Suppressor macrophage (primary cell): Measurements from ENCODE around the gene EPS8.
"Not testable (repeated sequence)": the region's sequence is repeated elsewhere in the genome, so short reads cannot be mapped to it uniquely, and the experiment has no call there.

Source experiments
- DNase-seq, 4 experiments: peaks; one replicate each; pipeline ENCODE4 v3.0.0-alpha.2; 2020 to 2022

Gene EPS8

GRCh38 chr12:15756822-15757221, 32.4 kb downstream of the EPS8 start:
- no peak for DNase-seq

- DNase-seq = no peak
These were observed 35.0 kb downstream of the EPS8 start for GRCh38 chr12:15754233-15754632.

DNA sequence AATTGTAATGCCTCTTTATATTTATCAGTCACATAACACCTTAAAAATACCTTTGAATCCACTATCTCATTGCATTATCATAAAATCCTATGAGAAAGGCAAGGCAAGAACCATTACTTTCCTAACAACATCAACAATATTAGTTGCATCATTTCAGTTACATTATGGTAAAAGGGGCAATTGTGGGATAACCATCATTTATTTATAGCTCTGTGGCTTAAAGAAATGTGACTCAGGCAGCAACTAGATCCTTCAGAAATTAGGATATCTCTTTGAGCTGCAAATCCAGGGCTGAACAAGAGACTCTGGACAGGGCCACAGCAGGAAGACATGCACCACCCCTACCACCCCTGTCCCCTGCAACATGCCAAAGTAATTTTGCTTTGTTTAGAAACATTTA, 36.4 kb downstream of the EPS8 start:
- DNase-seq = peak in 1 of 4 experiments; percentile 5

DNA sequence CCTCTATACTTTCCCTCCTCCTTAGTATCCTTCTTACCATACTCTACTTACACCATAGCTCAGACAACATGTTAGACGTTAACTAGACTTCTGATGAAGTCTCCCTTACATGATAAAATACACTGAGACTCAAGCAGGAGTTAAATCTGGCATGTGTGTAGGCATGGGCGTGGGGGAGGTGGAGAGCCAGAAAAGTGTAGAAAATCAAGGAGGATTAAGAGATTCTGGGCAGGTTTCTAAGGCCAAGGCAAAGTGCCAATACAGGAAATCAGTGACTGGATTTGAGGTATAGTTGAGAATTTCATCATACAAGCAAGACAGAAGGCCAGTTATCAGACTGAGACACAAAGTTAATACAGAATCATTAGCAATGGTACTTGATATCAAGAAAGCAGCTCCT, 37.4 kb downstream of the EPS8 start:
- DNase-seq = no peak

DNA sequence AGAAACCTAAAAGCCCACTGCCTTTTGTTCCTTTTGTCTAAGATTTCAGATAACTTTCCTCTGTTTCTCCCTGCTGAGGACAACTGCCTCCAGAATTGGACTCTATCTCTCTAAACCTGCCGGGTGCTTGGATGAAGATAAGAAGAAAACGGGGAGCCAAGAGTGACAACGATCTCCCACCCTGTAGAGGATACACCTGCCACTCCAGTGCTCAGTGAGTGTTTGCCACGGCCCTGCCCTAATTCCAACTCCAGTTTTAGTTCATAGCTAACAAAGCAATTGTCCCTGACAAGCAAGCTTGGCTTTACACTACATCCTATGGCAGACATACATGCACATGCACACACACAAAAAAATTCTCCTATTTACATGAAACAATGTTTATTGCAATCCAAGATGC, 39.3 kb downstream of the EPS8 start:
- no peak for DNase-seq

- not testable (repeated sequence) for DNase-seq
These were observed 47.3 kb downstream of the EPS8 start for GRCh38 chr12:15741870-15742269.

- no peak for DNase-seq
These were observed 48.1 kb downstream of the EPS8 start for GRCh38 chr12:15741082-15741481.

GRCh38 chr12:15740389-15740788, 48.8 kb downstream of the EPS8 start:
- not testable (repeated sequence) for DNase-seq

DNA sequence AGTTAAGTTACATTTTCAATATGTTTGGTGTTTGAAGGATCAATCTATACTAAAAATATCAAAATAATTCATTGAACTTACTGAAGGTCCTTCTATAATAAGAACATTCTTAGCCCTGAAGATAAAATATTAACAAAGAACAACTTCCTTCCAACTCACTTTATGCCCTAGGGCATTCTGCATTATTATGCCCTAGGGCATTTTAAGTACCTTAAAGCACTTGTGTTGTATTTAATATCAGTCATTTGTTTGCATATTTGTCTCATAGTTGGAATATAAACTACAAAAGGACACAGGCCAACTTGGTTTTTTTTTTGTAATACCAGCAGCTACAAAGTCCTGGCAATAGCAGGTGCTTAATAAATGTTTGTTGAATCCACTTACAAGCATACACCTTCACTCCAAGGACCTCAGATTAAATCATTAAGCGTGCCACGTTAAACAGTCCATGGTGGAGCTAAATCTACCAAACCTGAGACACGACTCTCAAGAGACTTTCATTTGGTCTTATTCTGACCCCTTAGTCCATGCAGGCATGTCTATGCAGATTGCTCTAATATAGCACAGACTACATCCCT, 50.7 kb downstream of the EPS8 start:
- no peak for DNase-seq

- DNase-seq = no peak
These were observed 53.2 kb downstream of the EPS8 start for GRCh38 chr12:15735837-15736615.

DNA sequence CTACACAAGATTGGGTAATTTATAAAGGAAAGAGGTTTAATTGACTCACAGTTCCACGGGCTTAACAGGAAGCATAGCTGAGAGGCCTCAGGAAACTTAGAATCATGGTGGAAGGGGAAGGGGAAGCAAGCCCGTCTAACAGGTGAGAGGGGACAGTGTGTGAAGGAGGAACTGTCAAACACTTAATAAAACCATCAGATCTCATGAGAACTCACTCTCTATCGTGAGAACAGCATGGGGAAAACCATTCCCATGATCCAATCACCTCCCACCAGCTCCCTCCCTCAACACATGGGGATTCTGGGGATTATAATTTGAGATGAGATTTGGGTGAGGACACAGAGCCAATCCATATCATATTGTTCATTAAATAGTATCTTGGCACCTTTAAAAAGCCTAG, 56.1 kb downstream of the EPS8 start:
- DNase-seq = no peak

GRCh38 chr12:15732341-15733061, 56.7 kb downstream of the EPS8 start:
- no peak for DNase-seq

GRCh38 chr12:15731940-15732339, 57.2 kb downstream of the EPS8 start:
- DNase-seq = no peak

DNA sequence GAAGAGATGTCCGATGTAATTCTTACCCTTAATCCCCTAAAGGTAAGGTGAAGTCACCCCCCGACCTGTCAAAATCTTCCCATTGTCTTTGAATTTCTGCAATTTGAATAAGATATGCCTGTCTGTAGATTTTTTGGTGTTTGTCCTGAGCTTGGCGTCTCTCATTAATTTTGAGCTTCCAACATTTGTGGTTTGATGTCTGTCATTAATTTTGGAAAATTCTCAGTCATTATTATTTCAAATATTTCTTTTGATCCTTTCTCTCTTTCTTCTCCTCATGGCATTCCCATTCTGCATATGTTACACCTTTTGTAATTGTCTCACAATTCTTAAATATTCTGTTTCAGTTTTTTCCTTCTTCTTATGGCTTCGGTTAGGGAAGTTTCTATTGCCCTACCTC, 60.1 kb downstream of the EPS8 start:
- DNase-seq = no peak

DNA sequence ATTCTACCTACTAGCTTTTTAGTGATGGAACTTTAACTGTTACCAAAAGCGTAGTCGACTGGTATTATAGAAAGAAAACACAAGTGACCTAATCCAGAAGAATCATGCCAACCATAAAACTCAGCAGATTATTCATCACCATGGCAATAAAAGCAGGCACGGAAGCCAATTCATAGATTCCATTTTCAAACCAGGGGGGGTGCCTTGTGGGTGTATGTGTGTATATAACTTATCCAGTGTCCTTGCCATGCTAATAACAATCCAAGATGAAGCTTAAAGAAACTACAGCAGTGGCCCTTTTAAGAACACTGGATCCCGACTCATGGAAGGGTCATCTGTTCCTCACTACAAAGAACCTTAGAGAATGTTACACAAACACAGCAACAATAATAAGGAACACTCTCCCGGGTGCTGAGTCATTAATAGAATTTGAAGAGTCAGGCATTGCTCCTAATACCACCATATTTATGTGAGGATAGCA, 61.0 kb downstream of the EPS8 start:
- DNase-seq = peak; percentile 36 to 70 (median 56)

GRCh38 chr12:15726878-15727150, 62.4 kb downstream of the EPS8 start:
- DNase-seq = no peak

- DNase-seq = peak; percentile 51 to 88 (median 74)
These were observed 62.9 kb downstream of the EPS8 start for GRCh38 chr12:15726027-15726877.

- no peak for DNase-seq
These were observed 66.2 kb downstream of the EPS8 start for GRCh38 chr12:15722951-15723350.

DNA sequence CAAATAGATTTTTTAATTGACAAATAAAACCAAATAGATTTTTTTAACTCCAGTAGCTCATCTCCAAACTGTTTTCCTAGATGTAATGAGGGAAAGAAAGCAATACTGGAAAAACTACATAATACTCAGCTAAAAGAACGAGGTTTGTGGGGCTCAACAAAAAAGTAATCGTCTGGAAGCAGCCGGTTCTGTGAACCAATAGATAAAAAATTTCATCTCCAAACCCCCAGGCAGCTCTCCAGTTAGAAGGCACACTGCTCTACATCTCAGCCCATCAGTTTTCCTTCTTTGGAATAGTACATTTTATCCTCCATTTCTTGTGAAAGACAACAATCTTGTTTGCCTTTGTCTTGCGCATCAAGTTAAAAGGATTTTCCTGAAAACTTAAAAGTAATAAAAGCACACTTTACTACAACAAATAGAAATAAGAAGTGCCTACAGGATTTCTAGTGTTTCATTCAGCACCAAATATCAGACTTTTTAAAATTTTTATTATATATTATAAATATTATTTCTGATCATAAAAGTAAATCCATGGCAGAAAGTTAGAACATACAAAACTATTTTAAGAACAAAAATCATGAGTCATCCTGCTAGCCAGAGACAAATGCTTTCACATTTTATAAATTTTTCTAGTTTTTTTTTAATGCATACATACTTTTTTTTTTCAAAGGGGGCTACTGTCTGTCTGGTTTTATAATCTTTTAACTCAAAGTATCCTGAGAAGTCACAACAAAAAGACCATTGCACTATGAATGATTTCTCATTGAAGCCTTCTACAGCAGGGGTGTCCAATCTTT, 67.7 kb downstream of the EPS8 start:
- no peak for DNase-seq

DNA sequence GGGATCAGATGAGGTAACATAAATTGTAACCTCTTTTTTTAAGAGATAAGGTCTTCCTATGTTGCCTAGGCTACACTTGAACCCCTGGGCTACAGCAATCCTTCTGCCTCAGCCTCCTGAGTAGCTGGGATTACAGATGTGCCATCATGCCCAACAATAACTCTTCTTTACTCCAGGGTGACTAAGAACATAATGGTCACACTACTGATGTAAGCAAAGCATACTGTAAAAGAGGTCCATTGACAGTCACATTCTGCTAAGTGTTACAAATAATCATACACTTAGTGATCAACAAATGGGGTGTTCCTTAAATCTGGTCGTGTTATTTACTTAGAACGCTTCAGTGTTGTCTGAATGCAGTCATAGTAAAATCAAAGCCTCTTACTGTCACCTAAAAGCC, 68.9 kb downstream of the EPS8 start:
- peak in 1 of 4 experiments; percentile 30 for DNase-seq

- DNase-seq = no peak
These were observed 70.0 kb downstream of the EPS8 start for GRCh38 chr12:15719230-15719629.

- no peak for DNase-seq
These were observed 71.1 kb downstream of the EPS8 start for GRCh38 chr12:15717940-15718567.
